ENCODE measurements around the gene SNCAIP. TPM values are rescaled to one million over a fixed set of nuclear protein-coding genes. Genes with fewer than 3 reads are reported as not detected.
A peak's percentile ranks its signal among the peaks of the same experiment; 100 is the strongest.

Gene SNCAIP
- total and polyA plus RNA-seq, 2 experiments from 2014 or later: 6.1 to 11.9 TPM

DNA sequence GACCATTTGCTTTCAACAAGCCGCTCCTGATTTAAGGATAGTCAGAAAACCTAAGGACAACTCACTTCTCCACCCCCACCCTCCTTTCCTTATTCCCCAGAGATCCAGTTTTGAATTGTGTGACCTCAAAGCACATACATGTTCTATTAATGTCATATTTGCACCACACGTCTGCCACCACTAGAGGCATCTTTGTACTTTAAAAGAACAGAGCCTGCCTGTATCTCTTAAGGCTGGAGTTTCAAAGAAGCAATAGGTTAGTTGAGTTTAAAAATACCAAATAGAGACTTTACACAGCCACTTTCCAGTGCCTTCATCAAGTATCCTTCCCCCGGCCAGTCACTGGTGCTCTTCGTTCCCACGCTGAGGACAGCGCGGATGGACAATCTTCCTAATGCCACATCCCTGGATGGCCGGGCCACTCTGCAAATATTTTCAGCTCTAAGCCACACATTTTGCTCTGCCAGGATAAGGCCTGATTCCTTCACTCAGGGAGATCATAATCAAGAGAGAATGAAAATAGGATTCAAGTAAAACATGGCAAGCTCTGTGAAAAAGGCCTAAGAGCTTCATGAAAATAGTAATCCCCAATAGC, 146.3 kb downstream of the SNCAIP start:
- DNase-seq (ENCODE audit: low spot score): peak; percentile 72
- Histone ChIP-seq H4K20me1 (replicated peaks; ENCODE audit: insufficient read depth) (no peaks in the 10 kb centered on the region), H3F3A (replicated peaks; ENCODE audit: low read depth) (no peaks in the 10 kb centered on the region), H3K36me3 (ENCODE audit: insufficient read depth) (no peaks in the 10 kb centered on the region), H2AFZ (no peak overlapping the region), H3K27ac (ENCODE audit: low read depth) (no peak overlapping the region), H3K79me2 (replicated peaks; ENCODE audit: insufficient read depth) (no peaks in the 10 kb centered on the region), H3K9me2 (ENCODE audit: insufficient read depth) (no peaks in the 10 kb centered on the region), H3K4me3 (no peak overlapping the region), H3K27me3 (ENCODE audit: insufficient read depth) (no peaks in the 10 kb centered on the region), H3K4me1 (ENCODE audit: insufficient read depth) (peaks cover 14% of the 10 kb centered on the region), H3K4me2 (no peak overlapping the region)
- H3K27me3 Mint-ChIP-seq (ENCODE audit: insufficient read depth, low read depth, poor library complexity): peaks cover 3% of the 10 kb centered on the region
- no peaks in the 10 kb centered on the region for H3K9me3 Mint-ChIP-seq
- peaks cover 14% of the 10 kb centered on the region for H3K4me1 Mint-ChIP-seq
- H3K27ac Mint-ChIP-seq: no peak overlapping the region
- H3K4me3 Mint-ChIP-seq: no peak overlapping the region
- H3K36me3 Mint-ChIP-seq (ENCODE audit: low read depth): no peaks in the 10 kb centered on the region
- TF ChIP-seq ZNF331 (CRISPR knock-in tag; IDR thresholded peaks at IDR 0.05; ENCODE audit: low read depth): no peak
- TF ChIP-seq, protein P1, sequence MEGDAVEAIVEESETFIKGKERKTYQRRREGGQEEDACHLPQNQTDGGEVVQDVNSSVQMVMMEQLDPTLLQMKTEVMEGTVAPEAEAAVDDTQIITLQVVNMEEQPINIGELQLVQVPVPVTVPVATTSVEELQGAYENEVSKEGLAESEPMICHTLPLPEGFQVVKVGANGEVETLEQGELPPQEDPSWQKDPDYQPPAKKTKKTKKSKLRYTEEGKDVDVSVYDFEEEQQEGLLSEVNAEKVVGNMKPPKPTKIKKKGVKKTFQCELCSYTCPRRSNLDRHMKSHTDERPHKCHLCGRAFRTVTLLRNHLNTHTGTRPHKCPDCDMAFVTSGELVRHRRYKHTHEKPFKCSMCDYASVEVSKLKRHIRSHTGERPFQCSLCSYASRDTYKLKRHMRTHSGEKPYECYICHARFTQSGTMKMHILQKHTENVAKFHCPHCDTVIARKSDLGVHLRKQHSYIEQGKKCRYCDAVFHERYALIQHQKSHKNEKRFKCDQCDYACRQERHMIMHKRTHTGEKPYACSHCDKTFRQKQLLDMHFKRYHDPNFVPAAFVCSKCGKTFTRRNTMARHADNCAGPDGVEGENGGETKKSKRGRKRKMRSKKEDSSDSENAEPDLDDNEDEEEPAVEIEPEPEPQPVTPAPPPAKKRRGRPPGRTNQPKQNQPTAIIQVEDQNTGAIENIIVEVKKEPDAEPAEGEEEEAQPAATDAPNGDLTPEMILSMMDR (conservative IDR thresholded peaks at IDR 0.05; ENCODE audit: low read depth in 2 of 2): peak; percentile 67 to 82
- peak; percentile 75 for ATAC-seq

- Mint-ChIP-seq H3K27ac (no peak overlapping the region), H3K27me3 (ENCODE audit: insufficient read depth, low read depth, poor library complexity) (peaks cover 6% of the 10 kb centered on the region), H3K4me1 (peaks cover 30% of the 10 kb centered on the region), H3K36me3 (ENCODE audit: low read depth) (peaks cover 7% of the 10 kb centered on the region; the same call in 2 of the 3 replicates), H3K4me3 (no peak overlapping the region), H3K9me3 (no peaks in the 10 kb centered on the region; the same call in 2 of the 3 replicates)
- TF ChIP-seq NANOG (IDR thresholded peaks at IDR 0.05; ENCODE audit: borderline replicate concordance): no peak
- TF ChIP-seq, protein P2, sequence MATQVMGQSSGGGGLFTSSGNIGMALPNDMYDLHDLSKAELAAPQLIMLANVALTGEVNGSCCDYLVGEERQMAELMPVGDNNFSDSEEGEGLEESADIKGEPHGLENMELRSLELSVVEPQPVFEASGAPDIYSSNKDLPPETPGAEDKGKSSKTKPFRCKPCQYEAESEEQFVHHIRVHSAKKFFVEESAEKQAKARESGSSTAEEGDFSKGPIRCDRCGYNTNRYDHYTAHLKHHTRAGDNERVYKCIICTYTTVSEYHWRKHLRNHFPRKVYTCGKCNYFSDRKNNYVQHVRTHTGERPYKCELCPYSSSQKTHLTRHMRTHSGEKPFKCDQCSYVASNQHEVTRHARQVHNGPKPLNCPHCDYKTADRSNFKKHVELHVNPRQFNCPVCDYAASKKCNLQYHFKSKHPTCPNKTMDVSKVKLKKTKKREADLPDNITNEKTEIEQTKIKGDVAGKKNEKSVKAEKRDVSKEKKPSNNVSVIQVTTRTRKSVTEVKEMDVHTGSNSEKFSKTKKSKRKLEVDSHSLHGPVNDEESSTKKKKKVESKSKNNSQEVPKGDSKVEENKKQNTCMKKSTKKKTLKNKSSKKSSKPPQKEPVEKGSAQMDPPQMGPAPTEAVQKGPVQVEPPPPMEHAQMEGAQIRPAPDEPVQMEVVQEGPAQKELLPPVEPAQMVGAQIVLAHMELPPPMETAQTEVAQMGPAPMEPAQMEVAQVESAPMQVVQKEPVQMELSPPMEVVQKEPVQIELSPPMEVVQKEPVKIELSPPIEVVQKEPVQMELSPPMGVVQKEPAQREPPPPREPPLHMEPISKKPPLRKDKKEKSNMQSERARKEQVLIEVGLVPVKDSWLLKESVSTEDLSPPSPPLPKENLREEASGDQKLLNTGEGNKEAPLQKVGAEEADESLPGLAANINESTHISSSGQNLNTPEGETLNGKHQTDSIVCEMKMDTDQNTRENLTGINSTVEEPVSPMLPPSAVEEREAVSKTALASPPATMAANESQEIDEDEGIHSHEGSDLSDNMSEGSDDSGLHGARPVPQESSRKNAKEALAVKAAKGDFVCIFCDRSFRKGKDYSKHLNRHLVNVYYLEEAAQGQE (IDR thresholded peaks at IDR 0.05; ENCODE audit: unreplicated experiment): no peak
- no peak for TF ChIP-seq ZNF114 (CRISPR knock-in tag; IDR thresholded peaks at IDR 0.05)
- TF ChIP-seq, protein P1 (conservative IDR thresholded peaks at IDR 0.05; ENCODE audit: low read depth in 2 of 2): no peak
- no peak for TF ChIP-seq JUNB (IDR thresholded peaks at IDR 0.05; ENCODE audit: unreplicated experiment)
- no peak for TF ChIP-seq STAT1 (IDR thresholded peaks at IDR 0.05; ENCODE audit: unreplicated experiment)
- no peak for TF ChIP-seq EZH2 (IDR thresholded peaks at IDR 0.05; ENCODE audit: low read depth, unreplicated experiment)
- TF ChIP-seq CREB1 (CRISPR knock-in tag; IDR thresholded peaks at IDR 0.05; ENCODE audit: low read depth): no peak
- Histone ChIP-seq H3K79me2 (replicated peaks; ENCODE audit: insufficient read depth) (no peaks in the 10 kb centered on the region), H3K27ac (ENCODE audit: low read depth) (no peak overlapping the region; the same call in 1 of the 2 replicates), H3K27me3 (ENCODE audit: insufficient read depth) (no peaks in the 10 kb centered on the region), H3K4me1 (ENCODE audit: insufficient read depth) (peaks cover 34% of the 10 kb centered on the region), H3K4me3 (no peak overlapping the region), H2AFZ (no peak overlapping the region), H3K36me3 (ENCODE audit: insufficient read depth) (no peaks in the 10 kb centered on the region), H3K9me2 (ENCODE audit: insufficient read depth) (no peaks in the 10 kb centered on the region), H3K4me2 (no peak overlapping the region), H3F3A (replicated peaks; ENCODE audit: low read depth) (no peaks in the 10 kb centered on the region), H4K20me1 (replicated peaks; ENCODE audit: insufficient read depth) (no peaks in the 10 kb centered on the region)
- ATAC-seq: no peak
- no peak for DNase-seq (ENCODE audit: low spot score)
These were observed 150.4 kb downstream of the SNCAIP start for GRCh38 chr5:122462486-122462885.

Measured in GM23338 (cell line).